G401.6 (cell line): ENCODE data around the gene MGAT3.
"Not testable (repeated sequence)": the region's sequence is repeated elsewhere in the genome, so short reads cannot be mapped to it uniquely, and the experiment has no call there.

Experiments
- FAIRE-seq: peaks from 2 replicates; lab custom pipeline; 2012; peaks lifted over from hg19 to GRCh38; lab: Jason Lieb, UNC

MGAT3 gene

DNA sequence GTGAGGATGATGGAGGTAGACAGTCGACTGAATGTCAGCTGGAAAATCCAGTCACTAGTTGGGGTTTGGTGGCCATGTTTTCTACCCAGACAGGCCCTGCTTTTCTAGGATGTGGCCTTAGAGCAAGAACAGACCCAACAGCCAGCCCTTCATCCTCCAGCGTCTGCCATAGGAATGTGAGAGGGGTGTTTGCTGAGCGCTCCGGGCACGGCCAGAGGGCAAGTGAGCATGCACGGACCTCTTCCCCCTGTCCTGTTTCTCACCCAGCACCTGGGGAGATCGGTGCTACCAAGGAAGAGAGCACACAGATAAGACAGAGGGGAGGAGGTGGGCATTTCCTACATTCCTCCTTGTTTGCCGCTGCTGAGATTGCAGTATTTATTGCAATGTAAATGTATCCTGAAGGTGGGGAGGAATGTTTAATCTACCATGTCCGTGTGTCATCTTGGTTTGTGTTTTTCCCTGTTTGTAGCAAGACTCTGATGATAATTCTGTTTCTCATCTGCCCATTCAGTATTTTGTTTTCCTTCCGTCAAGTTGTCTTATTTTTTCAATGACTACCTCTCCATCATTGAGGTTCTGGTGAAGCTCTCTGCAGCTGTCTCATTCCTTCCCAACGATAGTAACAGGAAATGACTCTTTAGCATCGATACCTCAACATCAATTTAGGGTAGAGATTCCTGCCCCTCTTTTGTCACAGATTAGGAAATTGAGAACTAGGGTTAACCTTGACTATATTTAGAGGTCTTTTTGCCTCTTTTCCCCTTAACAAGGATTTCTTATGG lies 58.6 kb downstream of the MGAT3 start:
- no peak for FAIRE-seq

DNA sequence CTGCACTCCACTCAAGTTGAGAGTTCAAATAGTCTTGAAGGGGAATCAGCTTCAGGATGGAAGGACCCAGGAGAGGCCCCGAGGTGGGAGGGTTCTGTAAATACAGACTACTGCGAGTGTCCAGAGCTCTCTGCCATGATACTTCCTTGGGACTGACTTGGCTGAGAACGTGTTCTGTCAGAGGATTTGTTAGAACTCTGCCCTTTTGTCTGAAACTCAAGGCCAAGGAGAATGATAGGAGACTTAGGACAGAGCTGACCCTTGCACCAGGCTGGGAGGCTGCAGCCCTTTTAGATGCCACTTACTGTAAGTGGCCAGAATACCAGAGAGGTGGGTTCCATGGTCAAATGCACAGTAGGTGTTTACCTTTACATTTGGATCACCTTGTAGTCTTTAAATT lies 60.7 kb downstream of the MGAT3 start:
- FAIRE-seq, result no peak

DNA sequence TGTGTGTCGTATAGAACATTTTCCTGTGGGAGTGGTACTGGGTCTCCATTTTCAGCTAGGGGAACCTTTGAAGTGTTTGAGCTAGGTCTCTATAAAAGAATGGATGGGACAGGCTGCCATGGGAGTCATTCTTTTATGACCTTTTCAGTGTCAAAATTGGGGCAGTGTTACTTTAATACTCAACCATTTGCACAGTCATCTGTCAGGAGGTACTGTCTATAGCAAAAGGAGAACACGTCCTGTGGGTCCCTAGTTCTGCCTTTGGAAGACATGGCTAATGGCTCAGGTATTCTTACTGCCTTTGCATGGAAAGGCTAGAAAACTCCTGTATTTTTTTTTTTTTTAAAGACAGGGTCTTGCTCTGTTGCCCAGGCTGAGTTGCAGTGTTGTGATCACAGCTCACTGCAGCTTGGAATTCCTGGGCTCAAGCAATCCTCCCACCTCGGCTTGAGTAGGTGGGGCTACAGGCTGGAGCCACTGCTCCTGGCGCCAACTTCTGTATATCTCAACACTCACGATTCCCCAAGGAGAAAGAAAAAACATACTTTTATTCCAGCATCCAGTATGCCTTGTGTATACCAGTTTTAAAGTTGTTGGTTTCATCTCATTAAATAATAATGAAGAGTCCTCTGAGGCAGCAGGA lies 61.5 kb downstream of the MGAT3 start:
- peak; percentile 62 for FAIRE-seq

DNA sequence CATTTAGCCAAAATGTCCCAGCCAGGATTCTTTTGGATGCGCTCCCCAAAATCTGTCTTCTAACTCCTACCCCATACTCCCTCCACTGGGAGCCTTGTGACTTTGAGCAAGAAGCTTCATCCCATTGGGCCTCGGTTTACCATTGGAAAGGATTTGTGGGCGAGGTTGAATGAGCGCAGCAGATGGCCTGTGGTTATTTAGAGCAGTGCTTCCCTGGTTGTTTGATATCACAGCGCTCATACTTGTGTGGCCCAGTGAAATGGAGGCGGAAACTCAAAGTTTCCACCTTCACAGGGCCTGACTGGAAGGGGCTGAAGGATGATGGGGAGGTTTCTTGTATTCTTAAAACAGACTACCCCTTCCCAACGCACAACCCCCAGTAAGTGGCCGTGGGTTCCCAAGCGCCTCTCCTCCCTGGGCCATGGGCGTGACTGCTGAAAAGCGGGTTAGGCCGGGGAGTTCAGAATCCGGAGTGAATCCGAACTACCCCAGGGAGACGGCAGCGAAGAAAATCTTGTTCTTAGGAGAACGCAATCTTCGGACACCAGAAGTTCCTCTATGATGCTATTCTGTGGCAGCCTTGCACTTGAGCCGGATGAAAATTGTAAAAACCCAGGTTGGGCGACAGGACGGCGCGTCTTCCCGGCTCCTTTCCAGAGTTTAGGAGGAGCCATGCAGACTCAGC lies 62.3 kb downstream of the MGAT3 start:
- FAIRE-seq, result no peak

DNA sequence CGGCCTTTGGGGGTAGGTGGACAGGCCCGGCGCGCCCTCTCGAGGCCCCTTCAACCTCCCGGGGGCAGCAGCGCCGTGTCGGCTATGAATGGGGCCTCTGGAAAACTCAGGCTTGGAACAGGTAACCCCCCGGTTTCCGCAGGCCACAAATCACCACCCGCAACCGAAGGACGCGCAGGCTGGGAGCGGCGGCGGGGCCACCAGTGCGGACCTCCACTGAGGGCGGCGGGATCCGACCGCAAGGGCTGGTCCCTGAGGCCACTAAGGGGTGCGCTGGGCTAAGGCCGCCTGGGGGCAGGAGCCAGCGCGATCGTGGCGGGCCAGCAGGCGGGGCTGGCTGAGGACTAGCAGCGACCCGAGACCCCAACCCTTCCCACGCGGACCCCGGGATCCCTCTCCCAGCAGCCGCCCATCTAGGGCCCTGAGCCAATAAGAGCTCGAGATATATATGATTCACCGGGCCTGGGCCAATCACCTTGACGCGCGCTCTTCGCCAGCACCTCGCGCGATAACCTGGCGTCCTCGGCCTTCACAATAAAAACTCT lies 62.9 kb downstream of the MGAT3 start:
- FAIRE-seq, result peak; percentile 98

DNA sequence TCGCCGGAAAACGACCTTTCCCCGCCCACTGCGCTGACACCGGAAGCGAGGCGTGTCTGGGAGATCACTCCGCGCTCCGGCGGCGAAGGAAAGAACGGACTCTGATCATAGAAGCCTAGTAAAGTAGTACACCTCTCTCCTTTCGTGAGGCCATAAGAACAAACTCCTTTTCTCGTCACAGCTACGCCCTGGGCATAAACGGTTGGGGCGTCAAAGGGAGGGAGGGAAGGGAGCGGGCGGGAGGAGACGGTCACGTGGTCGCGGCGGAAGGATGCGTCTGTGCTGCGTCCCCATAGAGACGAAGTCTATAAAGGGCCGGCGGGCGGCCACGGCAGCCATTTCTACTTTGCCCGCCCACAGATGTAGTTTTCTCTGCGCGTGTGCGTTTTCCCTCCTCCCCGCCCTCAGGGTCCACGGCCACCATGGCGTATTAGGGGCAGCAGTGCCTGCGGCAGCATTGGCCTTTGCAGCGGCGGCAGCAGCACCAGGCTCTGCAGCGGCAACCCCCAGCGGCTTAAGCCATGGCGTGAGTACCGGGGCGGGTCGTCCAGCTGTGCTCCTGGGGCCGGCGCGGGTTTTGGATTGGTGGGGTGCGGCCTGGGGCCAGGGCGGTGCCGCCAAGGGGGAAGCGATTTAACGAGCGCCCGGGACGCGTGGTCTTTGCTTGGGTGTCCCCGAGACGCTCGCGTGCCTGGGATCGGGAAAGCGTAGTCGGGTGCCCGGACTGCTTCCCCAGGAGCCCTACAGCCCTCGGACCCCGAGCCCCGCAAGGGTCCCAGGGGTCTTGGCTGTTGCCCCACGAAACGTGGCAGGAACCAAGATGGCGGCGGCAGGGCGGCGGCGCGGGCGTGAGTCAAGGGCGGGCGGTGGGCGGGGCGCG lies 63.7 kb downstream of the MGAT3 start, which contains the start of gene ATF4:
TSS of gene ATF4 (plus strand) at position 337 of the 880 bp plus-strand sequence. CDS start 884 bp downstream, outside the sequence.
- no peak for FAIRE-seq

DNA sequence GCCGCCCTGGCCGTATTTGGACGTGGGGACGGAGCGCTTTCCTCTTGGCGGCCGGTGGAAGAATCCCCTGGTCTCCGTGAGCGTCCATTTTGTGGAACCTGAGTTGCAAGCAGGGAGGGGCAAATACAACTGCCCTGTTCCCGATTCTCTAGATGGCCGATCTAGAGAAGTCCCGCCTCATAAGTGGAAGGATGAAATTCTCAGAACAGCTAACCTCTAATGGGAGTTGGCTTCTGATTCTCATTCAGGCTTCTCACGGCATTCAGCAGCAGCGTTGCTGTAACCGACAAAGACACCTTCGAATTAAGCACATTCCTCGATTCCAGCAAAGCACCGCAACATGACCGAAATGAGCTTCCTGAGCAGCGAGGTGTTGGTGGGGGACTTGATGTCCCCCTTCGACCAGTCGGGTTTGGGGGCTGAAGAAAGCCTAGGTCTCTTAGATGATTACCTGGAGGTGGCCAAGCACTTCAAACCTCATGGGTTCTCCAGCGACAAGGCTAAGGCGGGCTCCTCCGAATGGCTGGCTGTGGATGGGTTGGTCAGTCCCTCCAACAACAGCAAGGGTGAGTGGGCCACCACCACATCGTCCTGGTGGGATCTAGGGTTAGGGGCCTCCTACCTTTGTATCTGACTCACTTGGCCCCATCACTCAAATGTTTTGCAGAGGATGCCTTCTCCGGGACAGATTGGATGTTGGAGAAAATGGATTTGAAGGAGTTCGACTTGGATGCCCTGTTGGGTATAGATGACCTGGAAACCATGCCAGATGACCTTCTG lies 64.5 kb downstream of the MGAT3 start:
- FAIRE-seq, result not testable (repeated sequence)

DNA sequence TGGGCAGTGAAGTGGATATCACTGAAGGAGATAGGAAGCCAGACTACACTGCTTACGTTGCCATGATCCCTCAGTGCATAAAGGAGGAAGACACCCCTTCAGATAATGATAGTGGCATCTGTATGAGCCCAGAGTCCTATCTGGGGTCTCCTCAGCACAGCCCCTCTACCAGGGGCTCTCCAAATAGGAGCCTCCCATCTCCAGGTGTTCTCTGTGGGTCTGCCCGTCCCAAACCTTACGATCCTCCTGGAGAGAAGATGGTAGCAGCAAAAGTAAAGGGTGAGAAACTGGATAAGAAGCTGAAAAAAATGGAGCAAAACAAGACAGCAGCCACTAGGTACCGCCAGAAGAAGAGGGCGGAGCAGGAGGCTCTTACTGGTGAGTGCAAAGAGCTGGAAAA lies 65.3 kb downstream of the MGAT3 start:
- FAIRE-seq, result not testable (repeated sequence)

DNA sequence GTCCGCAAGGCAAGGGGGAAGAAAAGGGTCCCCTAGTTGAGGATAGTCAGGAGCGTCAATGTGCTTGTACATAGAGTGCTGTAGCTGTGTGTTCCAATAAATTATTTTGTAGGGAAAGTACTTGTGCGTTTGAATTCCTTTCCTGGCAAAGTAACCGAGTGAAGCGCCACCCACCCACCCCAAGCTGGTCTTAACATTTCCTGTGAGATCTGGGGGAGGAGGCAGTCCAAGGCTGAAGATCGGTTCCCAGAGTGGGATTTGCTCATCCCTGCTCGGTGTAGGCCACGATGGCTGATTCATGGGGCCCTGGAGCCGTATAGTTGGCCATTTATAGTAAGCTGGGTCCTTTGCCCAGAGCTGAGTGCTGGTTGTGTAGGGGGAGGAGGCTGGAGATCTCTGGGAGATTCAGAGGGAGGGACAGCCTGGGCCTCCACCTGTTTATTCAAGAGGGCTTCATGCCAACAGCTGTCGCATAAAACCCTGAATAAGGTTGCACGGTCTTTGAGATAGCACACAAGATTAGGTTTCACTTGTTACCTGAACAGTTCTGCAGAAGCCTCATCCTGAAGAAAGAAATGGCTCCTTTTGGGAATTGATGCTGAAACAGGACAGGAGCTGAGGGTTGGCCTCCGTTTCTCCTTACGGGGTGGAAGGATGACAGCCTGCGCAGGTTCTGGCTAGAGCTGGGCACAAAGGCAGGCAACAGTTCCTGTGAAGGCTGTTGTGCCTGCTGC lies 65.9 kb downstream of the MGAT3 start:
- no peak for FAIRE-seq

DNA sequence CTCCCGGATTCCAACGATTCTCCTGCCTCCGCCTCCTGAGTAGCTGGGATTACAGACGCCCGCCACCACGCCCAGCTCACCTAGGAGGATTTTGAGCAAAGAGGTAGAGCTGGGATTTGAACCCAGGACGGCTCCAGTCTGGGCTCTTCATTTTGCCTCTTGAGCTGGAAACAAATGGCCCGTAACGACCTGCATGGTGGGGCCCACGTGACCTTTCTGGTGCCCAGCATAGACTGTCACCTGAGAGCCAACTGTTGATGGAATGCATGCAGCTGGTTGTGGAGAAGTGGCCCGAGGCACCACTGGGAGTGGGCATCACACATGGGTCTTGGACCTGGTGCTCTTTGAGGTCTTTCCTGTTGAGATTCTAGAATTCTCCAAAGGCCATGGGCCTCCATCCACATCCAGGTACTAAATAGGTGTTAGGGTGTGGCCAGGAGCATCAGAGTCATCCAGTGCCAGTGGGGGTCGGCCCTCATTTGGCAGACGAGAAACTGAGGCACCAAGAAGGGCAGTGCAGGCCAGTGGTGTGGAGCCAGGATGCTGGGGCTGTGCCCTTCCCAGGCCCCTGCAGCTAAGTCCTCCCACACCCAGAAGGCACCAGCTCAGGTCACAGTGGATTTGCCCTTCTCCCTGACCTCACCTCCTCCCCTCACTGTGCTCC lies 67.4 kb downstream of the MGAT3 start:
- FAIRE-seq, result no peak

DNA sequence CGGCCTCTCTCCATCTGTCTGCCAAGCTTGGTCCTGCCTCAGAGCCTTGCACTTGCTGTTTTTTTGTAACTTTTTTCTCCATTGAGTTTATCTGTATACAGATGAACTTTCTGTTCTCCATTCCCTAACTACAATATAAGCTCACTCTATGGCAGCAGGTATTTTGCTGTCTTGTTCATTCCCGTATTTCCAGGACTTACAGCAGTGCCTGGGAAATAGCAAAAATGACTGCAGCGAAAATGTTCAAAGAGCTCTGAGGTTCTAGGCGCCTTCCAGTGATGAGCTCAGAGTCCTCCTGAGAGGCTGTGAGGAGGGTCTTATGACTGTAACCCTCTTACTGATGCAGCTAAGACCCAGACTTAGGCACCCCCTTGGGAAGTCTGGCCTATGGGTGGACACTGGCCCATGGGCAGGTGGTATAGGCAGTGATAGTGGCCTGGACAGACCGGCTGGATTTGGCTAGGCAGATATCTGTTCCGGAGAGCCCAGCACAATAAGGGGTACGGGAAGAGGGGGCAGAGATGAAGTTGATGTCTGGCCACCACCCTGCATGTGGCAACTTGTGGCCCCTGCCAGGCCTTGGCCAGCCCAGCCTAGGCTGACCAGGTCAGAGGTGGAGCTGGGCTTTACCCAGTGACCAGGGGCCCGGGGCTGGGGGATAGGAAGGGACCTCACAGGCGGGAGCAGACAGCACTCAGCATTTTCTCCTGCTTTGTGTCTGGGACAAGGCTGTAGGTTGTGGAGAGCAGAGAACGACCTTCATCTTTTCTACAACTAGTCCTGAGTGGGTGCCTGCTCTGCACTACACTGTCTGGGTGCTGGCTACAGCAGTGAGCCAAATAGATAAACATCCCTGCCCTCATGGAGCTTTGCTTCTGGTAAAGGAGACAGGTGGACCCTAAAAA lies 68.2 kb downstream of the MGAT3 start:
- FAIRE-seq, result peak; percentile 96

DNA sequence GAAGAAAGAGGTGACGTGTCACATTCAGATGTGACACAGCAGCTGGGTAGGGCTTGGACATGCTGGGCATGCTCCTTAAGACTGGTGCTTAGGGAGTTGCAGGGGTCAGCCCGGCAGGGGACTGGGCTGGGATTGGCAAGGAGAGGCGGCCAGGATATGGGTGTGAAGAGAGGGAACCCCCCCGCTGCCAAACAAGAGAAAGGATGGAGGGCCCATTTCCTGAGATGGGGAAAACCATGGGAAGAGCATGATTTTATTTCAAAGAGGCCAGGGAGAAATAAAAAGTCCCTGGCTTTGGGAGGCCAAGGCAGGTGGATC lies 68.8 kb downstream of the MGAT3 start:
- no peak for FAIRE-seq

DNA sequence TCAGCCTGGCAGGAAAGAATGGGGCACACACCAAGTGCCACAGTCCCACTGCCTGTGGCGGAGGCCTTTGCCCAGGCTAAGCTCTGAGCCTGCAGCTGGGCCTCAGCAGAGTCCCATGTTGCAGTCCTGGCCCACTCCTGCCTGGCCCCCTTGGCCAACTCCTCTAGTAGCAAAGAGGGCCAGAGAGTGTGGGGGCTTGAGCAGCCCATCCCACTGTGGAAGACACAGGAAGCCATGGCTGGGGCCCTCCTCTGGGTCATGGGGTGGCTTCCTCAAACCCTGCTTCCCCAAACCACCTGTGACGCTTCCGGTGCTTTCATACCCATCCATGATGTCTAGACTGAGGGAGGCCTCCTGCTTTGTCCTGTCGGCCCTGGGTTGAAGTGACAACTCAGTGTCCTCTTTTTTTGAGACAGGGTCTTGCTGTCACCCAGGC lies 69.9 kb downstream of the MGAT3 start:
- no peak for FAIRE-seq

DNA sequence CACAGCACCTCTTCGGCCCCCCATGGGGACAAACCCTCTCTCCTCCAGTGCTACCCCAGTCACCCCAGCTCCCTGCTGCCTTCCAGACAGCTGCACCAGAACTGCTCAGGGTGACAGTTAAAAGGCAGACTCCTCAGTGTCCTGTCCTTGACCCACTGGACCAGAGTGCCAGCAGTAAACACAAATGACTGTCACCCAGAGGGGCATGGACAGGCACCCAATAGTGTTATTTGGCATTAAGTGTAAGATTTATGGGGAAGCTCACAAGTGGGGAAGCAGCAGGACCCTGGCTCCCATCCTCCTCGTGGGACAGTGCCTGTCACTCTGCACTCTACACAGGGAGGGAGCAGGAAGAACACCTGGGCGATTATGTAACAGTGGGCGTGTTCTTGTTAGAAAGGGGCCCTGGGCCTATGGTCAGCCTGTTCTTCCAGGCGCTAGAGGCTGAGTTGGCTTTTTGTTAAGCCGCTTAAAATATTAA lies 70.7 kb downstream of the MGAT3 start:
- FAIRE-seq, result peak; percentile 55

DNA sequence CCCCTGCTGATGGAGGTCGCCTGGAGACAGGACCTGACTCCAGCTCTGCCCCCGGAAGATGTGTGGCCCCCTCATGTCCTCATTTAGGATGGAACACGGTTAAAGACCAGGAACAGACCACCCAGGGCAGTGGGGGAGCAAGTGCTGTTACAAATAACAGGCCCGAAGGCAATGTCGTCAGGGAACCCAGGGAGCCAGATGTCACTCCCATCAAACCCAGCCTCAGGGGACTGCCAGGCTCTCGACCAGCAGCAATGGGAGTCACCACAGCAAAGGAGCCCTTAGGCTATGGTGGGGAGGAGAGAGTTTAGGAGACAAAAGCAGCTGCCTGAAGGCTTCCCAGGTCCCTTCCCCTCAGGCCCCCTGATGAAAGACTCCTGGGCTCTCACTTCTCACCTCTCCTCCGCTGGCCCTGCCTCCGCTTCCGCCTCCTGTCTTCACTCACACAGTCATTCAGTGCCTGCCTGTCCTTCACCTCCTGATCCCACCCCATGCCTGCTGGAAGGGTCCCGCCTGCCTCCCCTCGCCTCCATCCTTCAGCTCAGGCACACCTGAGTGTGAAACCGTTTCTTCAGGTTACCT lies 71.4 kb downstream of the MGAT3 start:
- no peak for FAIRE-seq

DNA sequence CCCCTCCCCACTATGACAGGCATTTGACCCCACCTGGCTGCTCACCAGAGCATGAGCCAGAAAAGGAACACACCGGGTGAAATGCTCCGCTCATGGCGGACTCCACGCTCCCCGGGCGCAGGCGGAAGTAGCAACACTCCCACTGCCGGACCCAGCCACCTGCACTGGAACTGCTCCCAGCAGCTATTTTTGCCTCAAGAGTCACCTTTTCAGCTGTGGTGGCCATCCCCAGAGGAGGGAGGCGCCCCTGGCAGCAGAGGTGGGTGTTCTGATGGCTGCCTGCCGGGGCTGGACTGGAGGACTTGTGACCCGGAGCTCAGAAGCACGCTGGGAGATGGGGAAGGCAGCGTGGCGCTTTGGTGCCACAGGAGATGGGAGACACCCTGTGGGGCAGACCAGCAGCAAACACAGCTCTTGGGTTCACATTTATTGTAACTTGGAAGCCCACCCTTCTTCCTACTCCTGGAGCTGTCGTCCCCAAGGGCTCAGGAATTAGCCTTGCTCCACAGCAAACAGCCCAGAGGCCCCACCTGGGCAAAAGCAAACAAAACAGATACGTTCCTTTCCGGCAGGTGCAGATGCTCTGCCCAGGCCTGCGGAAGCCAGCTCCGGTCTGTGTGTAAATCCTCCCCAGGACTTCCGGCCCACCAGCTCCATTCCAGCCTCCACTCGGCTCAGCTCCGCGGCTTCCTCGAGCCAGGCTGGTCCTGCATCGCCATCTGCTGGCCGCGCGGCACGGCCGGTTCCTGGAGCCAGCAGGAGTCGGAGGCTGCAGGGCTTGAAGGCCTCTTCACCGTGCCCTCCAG lies 72.1 kb downstream of the MGAT3 start:
- peak; percentile 87 for FAIRE-seq

DNA sequence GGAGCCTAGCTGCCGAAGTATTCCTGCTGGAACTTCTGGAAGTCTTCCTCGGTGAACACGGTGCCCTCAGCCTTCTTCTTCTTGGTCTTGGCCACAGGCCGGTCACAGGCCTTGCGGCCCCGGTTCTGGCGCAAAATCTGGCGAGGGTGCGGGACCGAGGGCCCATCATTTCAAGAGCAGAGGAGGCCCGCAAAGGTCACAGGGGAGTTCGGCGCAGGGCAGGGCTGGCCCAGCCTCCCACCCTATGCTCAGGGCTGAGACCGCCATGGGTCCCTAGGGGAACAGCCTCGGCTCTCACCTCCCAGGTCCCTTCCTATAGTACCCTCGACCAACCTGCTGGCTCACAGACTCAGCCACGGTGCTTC lies 72.7 kb downstream of the MGAT3 start:
- no peak for FAIRE-seq

DNA sequence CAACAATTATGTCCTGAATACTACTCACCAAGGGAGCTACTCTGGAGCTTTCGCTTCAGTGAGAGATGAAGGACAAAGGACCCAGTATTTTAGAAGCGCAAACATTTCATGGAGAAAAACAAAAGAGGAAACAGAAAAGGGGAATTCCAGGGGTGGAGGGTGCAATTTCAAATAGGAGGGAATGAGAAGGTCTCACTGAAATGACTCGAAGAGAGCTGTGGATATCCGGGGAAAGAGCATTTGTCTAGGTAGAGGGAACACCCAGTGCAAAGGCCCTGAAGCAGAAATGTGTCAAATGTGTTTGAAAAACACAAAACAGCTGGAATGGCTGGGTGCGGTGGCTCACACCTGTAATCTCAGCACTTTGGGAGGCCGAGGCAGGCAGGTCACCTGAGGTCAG lies 73.3 kb downstream of the MGAT3 start:
- FAIRE-seq, result no peak
